ENCODE data around the gene NINJ1. TPM values are rescaled to one million over a fixed set of nuclear protein-coding genes. Genes with fewer than 3 reads are reported as not detected.

The NINJ1 gene
- total RNA-seq, 1 experiment from 2014 or later, result 41.3 TPM

DNA sequence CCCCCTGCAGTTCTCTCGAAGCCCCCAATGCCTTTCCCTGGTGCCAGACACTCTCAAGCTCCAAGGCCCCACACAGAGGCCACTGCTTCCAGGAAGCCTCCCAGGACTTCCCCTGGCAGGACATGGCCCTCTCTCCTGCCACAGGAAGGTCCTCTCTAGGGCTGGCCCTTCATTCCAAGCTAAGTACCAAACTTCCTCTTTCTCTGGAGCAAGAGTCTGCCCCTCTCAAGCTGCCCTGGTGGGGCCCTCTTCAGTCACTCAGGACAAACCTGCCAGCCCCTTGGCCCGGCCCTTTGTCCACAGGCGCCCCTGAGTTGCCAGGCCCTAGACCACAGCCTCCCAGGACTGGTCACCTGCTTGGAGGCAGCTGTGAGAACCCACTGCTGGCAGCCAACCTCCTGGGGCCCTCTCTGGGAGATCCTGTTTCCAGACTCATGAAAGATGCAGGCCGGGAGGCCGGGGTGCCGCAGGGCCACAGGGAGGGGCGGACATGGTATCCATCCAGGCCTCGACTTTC, 6.6 kb downstream of the NINJ1 start (continued):
- TF ChIP-seq, protein P1, sequence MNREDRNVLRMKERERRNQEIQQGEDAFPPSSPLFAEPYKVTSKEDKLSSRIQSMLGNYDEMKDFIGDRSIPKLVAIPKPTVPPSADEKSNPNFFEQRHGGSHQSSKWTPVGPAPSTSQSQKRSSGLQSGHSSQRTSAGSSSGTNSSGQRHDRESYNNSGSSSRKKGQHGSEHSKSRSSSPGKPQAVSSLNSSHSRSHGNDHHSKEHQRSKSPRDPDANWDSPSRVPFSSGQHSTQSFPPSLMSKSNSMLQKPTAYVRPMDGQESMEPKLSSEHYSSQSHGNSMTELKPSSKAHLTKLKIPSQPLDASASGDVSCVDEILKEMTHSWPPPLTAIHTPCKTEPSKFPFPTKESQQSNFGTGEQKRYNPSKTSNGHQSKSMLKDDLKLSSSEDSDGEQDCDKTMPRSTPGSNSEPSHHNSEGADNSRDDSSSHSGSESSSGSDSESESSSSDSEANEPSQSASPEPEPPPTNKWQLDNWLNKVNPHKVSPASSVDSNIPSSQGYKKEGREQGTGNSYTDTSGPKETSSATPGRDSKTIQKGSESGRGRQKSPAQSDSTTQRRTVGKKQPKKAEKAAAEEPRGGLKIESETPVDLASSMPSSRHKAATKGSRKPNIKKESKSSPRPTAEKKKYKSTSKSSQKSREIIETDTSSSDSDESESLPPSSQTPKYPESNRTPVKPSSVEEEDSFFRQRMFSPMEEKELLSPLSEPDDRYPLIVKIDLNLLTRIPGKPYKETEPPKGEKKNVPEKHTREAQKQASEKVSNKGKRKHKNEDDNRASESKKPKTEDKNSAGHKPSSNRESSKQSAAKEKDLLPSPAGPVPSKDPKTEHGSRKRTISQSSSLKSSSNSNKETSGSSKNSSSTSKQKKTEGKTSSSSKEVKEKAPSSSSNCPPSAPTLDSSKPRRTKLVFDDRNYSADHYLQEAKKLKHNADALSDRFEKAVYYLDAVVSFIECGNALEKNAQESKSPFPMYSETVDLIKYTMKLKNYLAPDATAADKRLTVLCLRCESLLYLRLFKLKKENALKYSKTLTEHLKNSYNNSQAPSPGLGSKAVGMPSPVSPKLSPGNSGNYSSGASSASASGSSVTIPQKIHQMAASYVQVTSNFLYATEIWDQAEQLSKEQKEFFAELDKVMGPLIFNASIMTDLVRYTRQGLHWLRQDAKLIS (CRISPR knock-in tag; IDR thresholded peaks at IDR 0.05; ENCODE audit: borderline replicate concordance), result no peak
- TF ChIP-seq, protein P2, sequence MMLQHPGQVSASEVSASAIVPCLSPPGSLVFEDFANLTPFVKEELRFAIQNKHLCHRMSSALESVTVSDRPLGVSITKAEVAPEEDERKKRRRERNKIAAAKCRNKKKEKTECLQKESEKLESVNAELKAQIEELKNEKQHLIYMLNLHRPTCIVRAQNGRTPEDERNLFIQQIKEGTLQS (CRISPR knock-in tag; conservative IDR thresholded peaks at IDR 0.05), result no peak
- TF ChIP-seq IRF2 (CRISPR knock-in tag; IDR thresholded peaks at IDR 0.05; ENCODE audit: borderline replicate concordance, low read depth), result no peak

GRCh38 chr9:93126825-93127368, 7.2 kb downstream of the NINJ1 start:
- Mint-ChIP-seq H3K9me3 (no peaks in the 10 kb centered on the region), H3K4me1 (peaks cover 24% of the 10 kb centered on the region), H3K4me3 (no peak overlapping the region), H3K27ac (peak overlapping the region; percentile 78), H3K36me3 (peaks cover 5% of the 10 kb centered on the region; the same call in 1 of the 2 replicates), H3K27me3 (ENCODE audit: low read depth) (no peaks in the 10 kb centered on the region)
- TF ChIP-seq ZNF263 (CRISPR knock-in tag; IDR thresholded peaks at IDR 0.05; ENCODE audit: low read depth) (no peak), CBFB (CRISPR knock-in tag; IDR thresholded peaks at IDR 0.05; ENCODE audit: low read depth) (no peak), E2F4 (CRISPR knock-in tag; IDR thresholded peaks at IDR 0.05; ENCODE audit: borderline replicate concordance, low read depth) (0 out of 2 replicates have a peak, but pooled peaks have one; percentile 42), CDX4 (CRISPR knock-in tag; IDR thresholded peaks at IDR 0.05; ENCODE audit: borderline replicate concordance) (no peak), ZNF671 (CRISPR knock-in tag; IDR thresholded peaks at IDR 0.05) (no peak), SMAD4 (CRISPR knock-in tag; IDR thresholded peaks at IDR 0.05) (no peak), ZNF512 (CRISPR knock-in tag; IDR thresholded peaks at IDR 0.05; ENCODE audit: borderline replicate concordance) (0 out of 2 replicates have a peak, but pooled peaks have one; percentile 45), SP1 (CRISPR knock-in tag; conservative IDR thresholded peaks at IDR 0.05) (0 out of 2 replicates have a peak, but pooled peaks have one; percentile 19), ZNF396 (CRISPR knock-in tag; IDR thresholded peaks at IDR 0.05; ENCODE audit: borderline replicate concordance) (no peak)
- TF ChIP-seq, protein P3, sequence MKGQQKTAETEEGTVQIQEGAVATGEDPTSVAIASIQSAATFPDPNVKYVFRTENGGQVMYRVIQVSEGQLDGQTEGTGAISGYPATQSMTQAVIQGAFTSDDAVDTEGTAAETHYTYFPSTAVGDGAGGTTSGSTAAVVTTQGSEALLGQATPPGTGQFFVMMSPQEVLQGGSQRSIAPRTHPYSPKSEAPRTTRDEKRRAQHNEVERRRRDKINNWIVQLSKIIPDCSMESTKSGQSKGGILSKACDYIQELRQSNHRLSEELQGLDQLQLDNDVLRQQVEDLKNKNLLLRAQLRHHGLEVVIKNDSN (CRISPR knock-in tag; IDR thresholded peaks at IDR 0.05), result no peak
- CTCF ChIA-PET, result interaction anchor here (0.5 to 2.6 kb wide), 8 partner anchors 9 to 328 kb away, joined by 3 to 17 read pairs (median 4); no protein-coding TSS in a partner anchor
- DNase-seq (ENCODE audit: low spot score) (no peak), ATAC-seq (peak; percentile 54)
- POLR2A ChIA-PET, result no interaction called here
